ENCODE measurements around the gene ATP9B.
"Not testable (repeated sequence)": the region's sequence is repeated elsewhere in the genome, so short reads cannot be mapped to it uniquely, and the experiment has no call there.

Gene ATP9B

GRCh38 chr18:79071037-79071436 is 1.8 kb downstream of the ATP9B start:
- ChIA-PET POLR2A (no interaction called here), CTCF (no interaction called here)
- no peak overlapping the region; the same call in 1 of the 2 replicates for H3K4me3 ChIP-seq (ENCODE audit: low read depth, low read length)
- H3K4me1 ChIP-seq (ENCODE audit: control insufficient read depth, insufficient read depth, low read length), result no peaks in the 10 kb centered on the region; the same call in 1 of the 2 replicates
- no peaks in the 10 kb centered on the region for H3K36me3 ChIP-seq (ENCODE audit: control insufficient read depth in 2 of 2, insufficient read depth in 1 of 2, low read length in 2 of 2)
- TF ChIP-seq SCRT2 (tag by site-specific recombination; IDR thresholded peaks at IDR 0.05) (no peak), ZNF248 (tag by site-specific recombination; IDR thresholded peaks at IDR 0.05) (no peak), KLF16 (tag by site-specific recombination; IDR thresholded peaks at IDR 0.05) (no peak), ZBTB49 (tag by site-specific recombination; IDR thresholded peaks at IDR 0.05; ENCODE audit: low read depth) (no peak), REPIN1 (tag by site-specific recombination; IDR thresholded peaks at IDR 0.05; ENCODE audit: low read depth) (no peak)
- no peaks in the 10 kb centered on the region for H3K9me3 ChIP-seq (ENCODE audit: control insufficient read depth, insufficient read depth, low read depth, low read length)
- H3K27ac ChIP-seq (ENCODE audit: extremely low read depth, low read depth, low read length), result no peak overlapping the region

- Histone ChIP-seq H3K9me3 (ENCODE audit: control insufficient read depth, insufficient read depth, low read depth, low read length) (no peaks in the 10 kb centered on the region), H3K27ac (ENCODE audit: extremely low read depth, low read depth, low read length) (no peak overlapping the region), H3K4me1 (ENCODE audit: control insufficient read depth, insufficient read depth, low read length) (no peaks in the 10 kb centered on the region; the same call in 1 of the 2 replicates), H3K4me3 (ENCODE audit: low read depth, low read length) (no peak overlapping the region), H3K36me3 (ENCODE audit: control insufficient read depth in 2 of 2, insufficient read depth in 1 of 2, low read length in 2 of 2) (no peaks in the 10 kb centered on the region)
- TF ChIP-seq ZNF202 (tag by site-specific recombination; IDR thresholded peaks at IDR 0.05; ENCODE audit: borderline replicate concordance) (no peak), BCL11A (tag by site-specific recombination; IDR thresholded peaks at IDR 0.05; ENCODE audit: low read depth) (no peak), ZNF501 (tag by site-specific recombination; IDR thresholded peaks at IDR 0.05) (no peak)
- POLR2A ChIA-PET, result no interaction called here
- CTCF ChIA-PET, result no interaction called here
Observed at GRCh38 chr18:79071503-79072210, 2.5 kb downstream of the ATP9B start.

- H3K9me3 ChIP-seq (ENCODE audit: control insufficient read depth, insufficient read depth, low read depth, low read length); H3K27ac ChIP-seq (ENCODE audit: extremely low read depth, low read depth, low read length); H3K36me3 ChIP-seq (ENCODE audit: control insufficient read depth in 2 of 2, insufficient read depth in 1 of 2, low read length in 2 of 2); H3K4me1 ChIP-seq (ENCODE audit: control insufficient read depth, insufficient read depth, low read length); POLR2A ChIA-PET; H3K4me3 ChIP-seq (ENCODE audit: low read depth, low read length): not testable (repeated sequence)
- CTCF ChIA-PET, result interaction anchor here (0.6 kb wide), 1 partner anchor 634 kb away, joined by 3 read pairs; no protein-coding TSS in a partner anchor
Observed at GRCh38 chr18:79072655-79073054, 3.5 kb downstream of the ATP9B start.

GRCh38 chr18:79077181-79077580 is 8.0 kb downstream of the ATP9B start:
- POLR2A ChIA-PET, result no interaction called here
- Histone ChIP-seq H3K9me3 (ENCODE audit: control insufficient read depth, insufficient read depth, low read depth, low read length) (no peaks in the 10 kb centered on the region), H3K27ac (ENCODE audit: extremely low read depth, low read depth, low read length) (no peak overlapping the region), H3K4me3 (ENCODE audit: low read depth, low read length) (no peak overlapping the region), H3K4me1 (ENCODE audit: control insufficient read depth, insufficient read depth, low read length) (no peaks in the 10 kb centered on the region), H3K36me3 (ENCODE audit: control insufficient read depth in 2 of 2, insufficient read depth in 1 of 2, low read length in 2 of 2) (no peaks in the 10 kb centered on the region)
- no peak for TF ChIP-seq PRDM4 (tag by site-specific recombination; IDR thresholded peaks at IDR 0.05)
- TF ChIP-seq GLIS2 (tag by site-specific recombination; IDR thresholded peaks at IDR 0.05), result no peak
- no peak for TF ChIP-seq ZBTB10 (tag by site-specific recombination; IDR thresholded peaks at IDR 0.05)
- TF ChIP-seq ZNF18 (tag by site-specific recombination; IDR thresholded peaks at IDR 0.05), result no peak
- no peak for TF ChIP-seq ZNF391 (tag by site-specific recombination; IDR thresholded peaks at IDR 0.05; ENCODE audit: borderline replicate concordance, low read depth)
- no peak for TF ChIP-seq ZNF830 (tag by site-specific recombination; IDR thresholded peaks at IDR 0.05; ENCODE audit: low read depth)
- CTCF ChIA-PET, result interaction anchor here (0.6 kb wide), 1 partner anchor 32 kb away, joined by 4 read pairs; no protein-coding TSS in a partner anchor

Data from HEK293 (cell line).